ENCODE data around the gene SVBP.

The SVBP gene

GRCh38 chr1:42841010-42841409 is 23.8 kb upstream of the SVBP start:
- Histone ChIP-seq H3K4me1 (ENCODE audit: control insufficient read depth, insufficient read depth, low read length) (no peaks in the 10 kb centered on the region), H3K9me3 (ENCODE audit: control insufficient read depth in 2 of 2, low read length in 2 of 2) (no peaks in the 10 kb centered on the region), H3K27me3 (ENCODE audit: control insufficient read depth in 1 of 2, insufficient read depth in 2 of 2, low read length in 2 of 2) (no peaks in the 10 kb centered on the region), H3K27ac (ENCODE audit: low read length) (no peak overlapping the region), H3K9ac (ENCODE audit: low read length in 2 of 2) (no peak overlapping the region), H3K36me3 (ENCODE audit: control insufficient read depth in 2 of 2, insufficient read depth in 2 of 2, low read length in 2 of 2) (peaks cover 3 to 15% of the 10 kb centered on the region in 2 donors), H3K4me3 (ENCODE audit: low read length in 2 of 2) (no peak overlapping the region)

- Histone ChIP-seq H3K4me1 (ENCODE audit: control insufficient read depth, insufficient read depth, low read length) (no peaks in the 10 kb centered on the region), H3K4me3 (ENCODE audit: low read length in 2 of 2) (no peak overlapping the region), H3K36me3 (ENCODE audit: control insufficient read depth in 2 of 2, insufficient read depth in 2 of 2, low read length in 2 of 2) (peaks cover 3 to 16% of the 10 kb centered on the region in 2 donors), H3K9ac (ENCODE audit: low read length in 2 of 2) (no peak overlapping the region), H3K27me3 (ENCODE audit: control insufficient read depth in 1 of 2, insufficient read depth in 2 of 2, low read length in 2 of 2) (no peaks in the 10 kb centered on the region), H3K9me3 (ENCODE audit: control insufficient read depth in 2 of 2, low read length in 2 of 2) (no peaks in the 10 kb centered on the region), H3K27ac (ENCODE audit: low read length) (no peak overlapping the region)
Measured at GRCh38 chr1:42838482-42839190, 21.4 kb upstream of the SVBP start.

GRCh38 chr1:42837709-42838108 is 20.5 kb upstream of the SVBP start:
- H3K9ac ChIP-seq (ENCODE audit: low read length in 2 of 2), result no peak overlapping the region

GRCh38 chr1:42835422-42835821 is 18.2 kb upstream of the SVBP start:
- Histone ChIP-seq H3K27me3 (ENCODE audit: control insufficient read depth in 1 of 2, insufficient read depth in 2 of 2, low read length in 2 of 2) (no peaks in the 10 kb centered on the region), H3K36me3 (ENCODE audit: control insufficient read depth in 2 of 2, insufficient read depth in 2 of 2, low read length in 2 of 2) (peaks cover 2 to 3% of the 10 kb centered on the region in 2 donors), H3K4me1 (ENCODE audit: control insufficient read depth, insufficient read depth, low read length) (no peaks in the 10 kb centered on the region), H3K27ac (ENCODE audit: low read length) (no peak overlapping the region), H3K4me3 (ENCODE audit: low read length in 2 of 2) (no peak overlapping the region), H3K9me3 (ENCODE audit: control insufficient read depth in 2 of 2, low read length in 2 of 2) (no peaks in the 10 kb centered on the region), H3K9ac (ENCODE audit: low read length in 2 of 2) (no peak overlapping the region)

More at GRCh38 chr1:42837709-42838108, 20.5 kb upstream of the SVBP start:
- H3K4me3 ChIP-seq (ENCODE audit: low read length in 2 of 2), result no peak overlapping the region
- no peaks in the 10 kb centered on the region for H3K4me1 ChIP-seq (ENCODE audit: control insufficient read depth, insufficient read depth, low read length)
- no peak overlapping the region for H3K27ac ChIP-seq (ENCODE audit: low read length)
- H3K27me3 ChIP-seq (ENCODE audit: control insufficient read depth in 1 of 2, insufficient read depth in 2 of 2, low read length in 2 of 2), result no peaks in the 10 kb centered on the region
- peaks cover 3 to 11% of the 10 kb centered on the region in 2 donors for H3K36me3 ChIP-seq (ENCODE audit: control insufficient read depth in 2 of 2, insufficient read depth in 2 of 2, low read length in 2 of 2)
- no peaks in the 10 kb centered on the region for H3K9me3 ChIP-seq (ENCODE audit: control insufficient read depth in 2 of 2, low read length in 2 of 2)

GRCh38 chr1:42834803-42835202 is 17.6 kb upstream of the SVBP start:
- Histone ChIP-seq H3K27ac (ENCODE audit: low read length) (no peak overlapping the region), H3K9ac (ENCODE audit: low read length in 2 of 2) (no peak overlapping the region), H3K36me3 (ENCODE audit: control insufficient read depth in 2 of 2, insufficient read depth in 2 of 2, low read length in 2 of 2) (peaks cover 2 to 3% of the 10 kb centered on the region in 2 donors), H3K9me3 (ENCODE audit: control insufficient read depth in 2 of 2, low read length in 2 of 2) (no peaks in the 10 kb centered on the region), H3K4me1 (ENCODE audit: control insufficient read depth, insufficient read depth, low read length) (no peaks in the 10 kb centered on the region), H3K4me3 (ENCODE audit: low read length in 2 of 2) (no peak overlapping the region), H3K27me3 (ENCODE audit: control insufficient read depth in 1 of 2, insufficient read depth in 2 of 2, low read length in 2 of 2) (no peaks in the 10 kb centered on the region)

GRCh38 chr1:42833981-42834380 is 16.8 kb upstream of the SVBP start:
- Histone ChIP-seq H3K36me3 (ENCODE audit: control insufficient read depth in 2 of 2, insufficient read depth in 2 of 2, low read length in 2 of 2) (peaks cover 3 to 6% of the 10 kb centered on the region in 2 donors), H3K4me3 (ENCODE audit: low read length in 2 of 2) (no peak overlapping the region), H3K9ac (ENCODE audit: low read length in 2 of 2) (no peak overlapping the region), H3K9me3 (ENCODE audit: control insufficient read depth in 2 of 2, low read length in 2 of 2) (no peaks in the 10 kb centered on the region), H3K27ac (ENCODE audit: low read length) (no peak overlapping the region), H3K27me3 (ENCODE audit: control insufficient read depth in 1 of 2, insufficient read depth in 2 of 2, low read length in 2 of 2) (no peaks in the 10 kb centered on the region), H3K4me1 (ENCODE audit: control insufficient read depth, insufficient read depth, low read length) (no peaks in the 10 kb centered on the region)

- H3K4me3 ChIP-seq (ENCODE audit: low read length in 2 of 2), result no peak overlapping the region
- H3K36me3 ChIP-seq (ENCODE audit: control insufficient read depth in 2 of 2, insufficient read depth in 2 of 2, low read length in 2 of 2), result peaks cover 0 to 6% of the 10 kb centered on the region in 2 donors
- no peak overlapping the region for H3K27ac ChIP-seq (ENCODE audit: low read length)
- no peak overlapping the region for H3K9ac ChIP-seq (ENCODE audit: low read length in 2 of 2)
- H3K9me3 ChIP-seq (ENCODE audit: control insufficient read depth in 2 of 2, low read length in 2 of 2), result no peaks in the 10 kb centered on the region
- H3K4me1 ChIP-seq (ENCODE audit: control insufficient read depth, insufficient read depth, low read length), result no peaks in the 10 kb centered on the region
- H3K27me3 ChIP-seq (ENCODE audit: control insufficient read depth in 1 of 2, insufficient read depth in 2 of 2, low read length in 2 of 2), result no peaks in the 10 kb centered on the region
Measured at GRCh38 chr1:42832641-42833240, 15.5 kb upstream of the SVBP start.

GRCh38 chr1:42831273-42831672 is 14.1 kb upstream of the SVBP start:
- no peak overlapping the region for H3K9ac ChIP-seq (ENCODE audit: low read length in 2 of 2)
- peaks cover 0 to 6% of the 10 kb centered on the region in 2 donors for H3K36me3 ChIP-seq (ENCODE audit: control insufficient read depth in 2 of 2, insufficient read depth in 2 of 2, low read length in 2 of 2)
- H3K4me3 ChIP-seq (ENCODE audit: low read length in 2 of 2), result no peak overlapping the region

GRCh38 chr1:42830631-42831030 is 13.4 kb upstream of the SVBP start:
- H3K36me3 ChIP-seq (ENCODE audit: control insufficient read depth in 2 of 2, insufficient read depth in 2 of 2, low read length in 2 of 2), result peaks cover 0 to 6% of the 10 kb centered on the region in 2 donors
- no peaks in the 10 kb centered on the region for H3K4me1 ChIP-seq (ENCODE audit: control insufficient read depth, insufficient read depth, low read length)
- no peaks in the 10 kb centered on the region for H3K27me3 ChIP-seq (ENCODE audit: control insufficient read depth in 1 of 2, insufficient read depth in 2 of 2, low read length in 2 of 2)
- no peak overlapping the region for H3K9ac ChIP-seq (ENCODE audit: low read length in 2 of 2)
- no peaks in the 10 kb centered on the region for H3K9me3 ChIP-seq (ENCODE audit: control insufficient read depth in 2 of 2, low read length in 2 of 2)
- H3K27ac ChIP-seq (ENCODE audit: low read length), result no peak overlapping the region
- no peak overlapping the region for H3K4me3 ChIP-seq (ENCODE audit: low read length in 2 of 2)

More at GRCh38 chr1:42831273-42831672, 14.1 kb upstream of the SVBP start:
- Histone ChIP-seq H3K4me1 (ENCODE audit: control insufficient read depth, insufficient read depth, low read length) (no peaks in the 10 kb centered on the region), H3K9me3 (ENCODE audit: control insufficient read depth in 2 of 2, low read length in 2 of 2) (no peaks in the 10 kb centered on the region), H3K27me3 (ENCODE audit: control insufficient read depth in 1 of 2, insufficient read depth in 2 of 2, low read length in 2 of 2) (no peaks in the 10 kb centered on the region), H3K27ac (ENCODE audit: low read length) (no peak overlapping the region)

GRCh38 chr1:42825036-42825851 is 8.0 kb upstream of the SVBP start:
- H3K9ac ChIP-seq (ENCODE audit: low read length in 2 of 2), result no peak overlapping the region
- no peaks in the 10 kb centered on the region for H3K27me3 ChIP-seq (ENCODE audit: control insufficient read depth in 1 of 2, insufficient read depth in 2 of 2, low read length in 2 of 2)
- no peak overlapping the region for H3K27ac ChIP-seq (ENCODE audit: low read length)
- no peaks in the 10 kb centered on the region for H3K9me3 ChIP-seq (ENCODE audit: control insufficient read depth in 2 of 2, low read length in 2 of 2)
- H3K36me3 ChIP-seq (ENCODE audit: control insufficient read depth in 2 of 2, insufficient read depth in 2 of 2, low read length in 2 of 2), result peaks cover 3 to 5% of the 10 kb centered on the region in 2 donors
- H3K4me1 ChIP-seq (ENCODE audit: control insufficient read depth, insufficient read depth, low read length), result no peaks in the 10 kb centered on the region
- H3K4me3 ChIP-seq (ENCODE audit: low read length in 2 of 2), result no peak overlapping the region
